HCT116 (cell line): ENCODE measurements around the gene KLF16. TPM values are rescaled to one million over a fixed set of nuclear protein-coding genes. Genes with fewer than 3 reads are reported as not detected.

ENCODE experiments used
- ATAC-seq: fragments of 200-7000 bp; cut with Tn5 transposase; 2 replicates; pipeline ENCODE4 v1.9.1; 2020; ENCODE audit warnings: mild to moderate bottlenecking, moderate library complexity
- BruUV-seq: library from RNA; stranded (reverse); fragments of 400-500 nt; replicated peaks from 2 replicates; lab custom pipeline; 2021; lab: Mats Ljungman, UMichigan
- CTCF ChIA-PET: fragments of 300-600 bp; sonication (Branson Sonifier 250); formaldehyde crosslinking; loops from one replicate; lab custom pipeline; 2021; ENCODE audit warnings: antibody characterized with exemption; lab: Charles Lee
- POLR2A ChIA-PET: fragments of 300-600, 350-600 bp; sonication (Branson Sonifier 250); formaldehyde crosslinking; loops from one replicate; lab custom pipeline; 2021; ENCODE audit warnings: antibody characterized with exemption; lab: Charles Lee
- RAD21 ChIA-PET, 2 experiments: fragments of 300-600 bp; sonication (Branson Sonifier 250); formaldehyde crosslinking; loops; one replicate each; lab custom pipeline; 2023; ENCODE audit warnings: low total read pairs in 2 of 2; ENCODE audit not compliant: uncharacterized antibody in 2 of 2, unreplicated experiment in 2 of 2, low non-redundant PET in 1 of 2; lab: Charles Lee
- DNase-seq: peaks from one replicate; pipeline ENCODE4 v3.0.0-alpha.2; 2010; ENCODE audit warnings: low read depth, low spot score
- H2AFZ ChIP-seq: fragments of 200-600 bp; shearing (Covaris generic), sonication (generic); 2 replicates; pipeline ENCODE4 v1.6.1; 2017; ENCODE audit warnings: low read depth, mixed run types, mixed read lengths, antibody characterized with exemption, low read length; ENCODE audit not compliant: poor library complexity, severe bottlenecking
- H3K27ac ChIP-seq: 2 replicates; pipeline ENCODE4 v1.5.1; 2012; ENCODE audit warnings: low read depth, low read length
- H3K27me3 ChIP-seq: fragments of 200-600 bp; sonication (generic); 2 replicates; pipeline ENCODE4 v1.6.1; 2016; ENCODE audit warnings: mixed run types, low read length, mixed read lengths; ENCODE audit not compliant: insufficient read depth
- H3K36me3 ChIP-seq, 2 experiments: fragments of 200-500 bp in 1 of 2; fragments of 200-600 bp in 1 of 2; sonication (Bioruptor generic) in 1 of 2; sonication (generic) in 1 of 2; 2 replicates each; pipeline versions ENCODE4 v1.5.1 to v1.6.1; 2014 to 2016; ENCODE audit warnings: low read length in 2 of 2, inconsistent platforms in 1 of 2, mixed read lengths in 1 of 2, mixed run types in 1 of 2; ENCODE audit not compliant: insufficient read depth in 2 of 2, control insufficient read depth in 1 of 2
- H3K4me1 ChIP-seq, 2 experiments: fragments of 200-600 bp in 1 of 2; sonication (generic) in 1 of 2; 2 replicates each; pipeline versions ENCODE4 v1.5.1 to v1.6.1; 2012 to 2017; ENCODE audit warnings: low read length in 2 of 2, inconsistent platforms in 1 of 2, mild to moderate bottlenecking in 1 of 2, mixed read lengths in 1 of 2, mixed run types in 1 of 2, moderate library complexity in 1 of 2; ENCODE audit not compliant: insufficient read depth in 2 of 2, control insufficient read depth in 1 of 2
- H3K4me2 ChIP-seq: fragments of 200-600 bp; sonication (generic); 2 replicates; pipeline ENCODE4 v1.6.1; 2017; ENCODE audit warnings: mixed run types, low read length, mixed read lengths
- H3K4me3 ChIP-seq, 2 experiments: fragments of 200-600 bp in 1 of 2; sonication (generic) in 1 of 2; replicated peaks in 1 of 2; 2 replicates each; pipeline ENCODE4 v1.5.1; 2011 to 2016; ENCODE audit warnings: low read length in 2 of 2, control low read depth in 1 of 2, low read depth in 1 of 2, mild to moderate bottlenecking in 1 of 2, mixed read lengths in 1 of 2, mixed run types in 1 of 2
- H3K79me2 ChIP-seq: fragments of 200-600 bp; sonication (generic); 2 replicates; pipeline ENCODE4 v1.6.1; 2017; ENCODE audit warnings: mild to moderate bottlenecking, mixed run types, low read length, moderate library complexity, mixed read lengths; ENCODE audit not compliant: insufficient read depth
- H3K9ac ChIP-seq: fragments of 200-600 bp; sonication (generic); 2 replicates; pipeline ENCODE4 v1.6.1; 2016; ENCODE audit warnings: low read length, mixed read lengths
- H3K9me2 ChIP-seq: fragments of 200-600 bp; sonication (generic), shearing (Covaris generic); 2 replicates; pipeline ENCODE4 v1.6.1; 2017; ENCODE audit warnings: mixed run types, mild to moderate bottlenecking, moderate library complexity; ENCODE audit not compliant: insufficient read depth
- H3K9me3 ChIP-seq, 2 experiments: fragments of 200-500 bp in 1 of 2; fragments of 200-600 bp in 1 of 2; sonication (Bioruptor generic) in 1 of 2; sonication (generic) in 1 of 2; 2 replicates each; pipeline ENCODE4 v1.6.1; 2014 to 2017; ENCODE audit warnings: low read length in 2 of 2, mixed read lengths in 2 of 2, inconsistent platforms in 1 of 2, low read depth in 1 of 2, mild to moderate bottlenecking in 1 of 2, mixed run types in 1 of 2, moderate library complexity in 1 of 2; ENCODE audit not compliant: control insufficient read depth in 1 of 2, insufficient read depth in 1 of 2
- H4K20me1 ChIP-seq: fragments of 200-600 bp; sonication (generic), shearing (Covaris generic); 2 replicates; pipeline ENCODE4 v1.6.1; 2017; ENCODE audit warnings: mixed run types, mild to moderate bottlenecking, moderate library complexity; ENCODE audit not compliant: insufficient read depth
- CBX3 ChIP-seq: IDR thresholded peaks from 2 replicates; pipeline ENCODE4 v1.6.1; 2012; ENCODE audit warnings: low read depth
- EGR1 ChIP-seq: IDR thresholded peaks from 2 replicates; pipeline ENCODE4 v1.6.1; 2012; ENCODE audit warnings: low read depth
- ELF1 ChIP-seq: IDR thresholded peaks from 2 replicates; pipeline ENCODE4 v1.6.1; 2012; ENCODE audit warnings: low read depth, borderline replicate concordance
- EZH2phosphoT487 ChIP-seq: fragments of 200-600 bp; IDR thresholded peaks from 2 replicates; pipeline ENCODE4 v1.6.1; 2018; ENCODE audit warnings: antibody characterized with exemption, borderline replicate concordance
- FOSL1 ChIP-seq: IDR thresholded peaks from 2 replicates; pipeline ENCODE4 v1.6.1; 2012; ENCODE audit warnings: low read depth
- MAX ChIP-seq: IDR thresholded peaks from 2 replicates; pipeline ENCODE4 v1.6.1; 2012
- POLR2A ChIP-seq: IDR thresholded peaks from 2 replicates; pipeline ENCODE4 v1.7.0; 2011; ENCODE audit warnings: borderline replicate concordance; ENCODE audit not compliant: insufficient read depth, insufficient read length; ENCODE audit errors: extremely low read depth
- POLR2AphosphoS5 ChIP-seq: IDR thresholded peaks from 2 replicates; pipeline ENCODE4 v1.6.1; 2011; ENCODE audit warnings: mild to moderate bottlenecking, low read depth, low read length, moderate library complexity
- RAD21 ChIP-seq: IDR thresholded peaks from 2 replicates; pipeline ENCODE4 v1.6.1; 2012; ENCODE audit warnings: low read depth, mild to moderate bottlenecking
- REST ChIP-seq: IDR thresholded peaks from 2 replicates; pipeline ENCODE4 v1.6.1; 2012; ENCODE audit warnings: low read depth
- SIN3A ChIP-seq: IDR thresholded peaks from 2 replicates; pipeline ENCODE4 v1.6.1; 2012; ENCODE audit warnings: low read depth
- SP1 ChIP-seq: IDR thresholded peaks from 2 replicates; pipeline ENCODE4 v1.6.1; 2012; ENCODE audit warnings: low read depth
- SRF ChIP-seq: IDR thresholded peaks from 2 replicates; pipeline ENCODE4 v1.6.1; 2012; ENCODE audit warnings: low read depth
- ZFX ChIP-seq: fragments of 450-650 bp; IDR thresholded peaks from 2 replicates; pipeline ENCODE4 v1.6.1; 2017
- intact Hi-C: fragments of 100-400 bp; cut with micrococcal nuclease; formaldehyde crosslinking; loops from 2 replicates; pipeline ENCODE4 v1.10.0; 2022
- total RNA-seq: library from RNA; stranded (reverse); gene quantifications from one replicate; pipeline ENCODE4 v1.2.1, GENCODE V29; 2021; ENCODE audit not compliant: unreplicated experiment
- TF ChIP-seq, protein P1 (sequence below), 3 experiments: fragments of 200-600 bp in 1 of 3; sonication (generic) in 1 of 3; IDR thresholded peaks in 2 of 3; conservative IDR thresholded peaks in 1 of 3; 2 replicates each; pipeline ENCODE4 v1.5.1; 2012 to 2017; ENCODE audit warnings: low read depth in 2 of 3, low read length in 2 of 3, antibody characterized with exemption in 1 of 3, borderline replicate concordance in 1 of 3, control low read depth in 1 of 3, mild to moderate bottlenecking in 1 of 3, mixed read lengths in 1 of 3, mixed run types in 1 of 3, moderate library complexity in 1 of 3; ENCODE audit not compliant: insufficient read depth in 1 of 3

KLF16 gene
- total RNA-seq, 1 experiment from 2014 or later, result 64.3 TPM

- Histone ChIP-seq H3K36me3 (peaks cover 6 to 12% of the 10 kb centered on the region in 2 experiments; a peak in 3 of 4 replicates), H2AFZ (no peak overlapping the region), H3K79me2 (peaks cover 22% of the 10 kb centered on the region), H3K4me2 (no peak overlapping the region), H3K9me2 (no peaks in the 10 kb centered on the region), H3K9ac (no peak overlapping the region), H3K27ac (no peak overlapping the region; the same call in 1 of the 2 replicates), H3K27me3 (no peaks in the 10 kb centered on the region), H3K9me3 (no peaks in the 10 kb centered on the region), H3K4me3 (no peak overlapping the region), H4K20me1 (no peaks in the 10 kb centered on the region), H3K4me1 (peaks cover 4 to 7% of the 10 kb centered on the region in 2 experiments; a peak in 3 of 4 replicates)
- ChIA-PET CTCF (interaction anchor here (0.6 to 2.3 kb wide), 23 partner anchors 9 to 381 kb away, joined by 3 to 33 read pairs (median 4); partner anchors contain the start of gene MBD3), POLR2A (interaction anchor here (0.8 kb wide), 1 partner anchor 230 kb away, joined by 15 read pairs; no protein-coding TSS in a partner anchor), RAD21 (interaction anchor here (0.6 to 1.1 kb wide), 6 partner anchors 58 to 333 kb away, joined by 3 to 6 read pairs (median 5); no protein-coding TSS in a partner anchor)
- TF ChIP-seq, protein P1, sequence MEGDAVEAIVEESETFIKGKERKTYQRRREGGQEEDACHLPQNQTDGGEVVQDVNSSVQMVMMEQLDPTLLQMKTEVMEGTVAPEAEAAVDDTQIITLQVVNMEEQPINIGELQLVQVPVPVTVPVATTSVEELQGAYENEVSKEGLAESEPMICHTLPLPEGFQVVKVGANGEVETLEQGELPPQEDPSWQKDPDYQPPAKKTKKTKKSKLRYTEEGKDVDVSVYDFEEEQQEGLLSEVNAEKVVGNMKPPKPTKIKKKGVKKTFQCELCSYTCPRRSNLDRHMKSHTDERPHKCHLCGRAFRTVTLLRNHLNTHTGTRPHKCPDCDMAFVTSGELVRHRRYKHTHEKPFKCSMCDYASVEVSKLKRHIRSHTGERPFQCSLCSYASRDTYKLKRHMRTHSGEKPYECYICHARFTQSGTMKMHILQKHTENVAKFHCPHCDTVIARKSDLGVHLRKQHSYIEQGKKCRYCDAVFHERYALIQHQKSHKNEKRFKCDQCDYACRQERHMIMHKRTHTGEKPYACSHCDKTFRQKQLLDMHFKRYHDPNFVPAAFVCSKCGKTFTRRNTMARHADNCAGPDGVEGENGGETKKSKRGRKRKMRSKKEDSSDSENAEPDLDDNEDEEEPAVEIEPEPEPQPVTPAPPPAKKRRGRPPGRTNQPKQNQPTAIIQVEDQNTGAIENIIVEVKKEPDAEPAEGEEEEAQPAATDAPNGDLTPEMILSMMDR (IDR thresholded peaks at IDR 0.05 in 2 of 3, conservative IDR thresholded peaks at IDR 0.05 in 1 of 3; ENCODE audit: borderline replicate concordance in 1 of 3, insufficient read depth in 1 of 3, low read depth in 2 of 3, low read length in 2 of 3), result peak; percentile 66 to 96 (median 92); a peak in 5 of 6 replicates
- TF ChIP-seq ELF1 (no peak), SIN3A (no peak), RAD21 (peak; percentile 79), EGR1 (no peak)
- BruUV-seq, result no TSS peak
- ATAC-seq (peak; percentile 89), DNase-seq (no peak)
- intact Hi-C loops, result no loop called here
These were observed 37.3 kb downstream of the KLF16 start for GRCh38 chr19:1825909-1826556.

- no peaks in the 10 kb centered on the region for H3K9me3 ChIP-seq
- no peaks in the 10 kb centered on the region for H3K27me3 ChIP-seq
- no peak overlapping the region for H3K4me3 ChIP-seq
- no peak for ATAC-seq
- H3K9me2 ChIP-seq, result no peaks in the 10 kb centered on the region
- intact Hi-C loops, result no loop called here
- no peak overlapping the region for H3K4me2 ChIP-seq
- BruUV-seq, result TSS peak; percentile 30
- peaks cover 6 to 13% of the 10 kb centered on the region in 2 experiments for H3K36me3 ChIP-seq
- CTCF ChIA-PET, result no interaction called here
- peak overlapping the region; percentile 22; the same call in 1 of the 2 replicates for H3K27ac ChIP-seq
- no peak overlapping the region for H3K9ac ChIP-seq
- RAD21 ChIA-PET, result no interaction called here
- DNase-seq, result no peak
- no peak overlapping the region for H2AFZ ChIP-seq
- H4K20me1 ChIP-seq, result no peaks in the 10 kb centered on the region
- peaks cover 4 to 7% of the 10 kb centered on the region in 2 experiments; a peak in 3 of 4 replicates for H3K4me1 ChIP-seq
- POLR2A ChIA-PET, result no interaction called here
- peaks cover 7% of the 10 kb centered on the region; the same call in 1 of the 2 replicates for H3K79me2 ChIP-seq
- no peak for TF ChIP-seq POLR2AphosphoS5
- no peak for TF ChIP-seq ZFX
- no peak for TF ChIP-seq FOSL1
- TF ChIP-seq CBX3, result no peak
- no peak for TF ChIP-seq RAD21
- TF ChIP-seq EZH2phosphoT487, result no peak
- TF ChIP-seq REST, result no peak
- TF ChIP-seq SRF, result no peak
- TF ChIP-seq EGR1, result no peak
- TF ChIP-seq MAX, result no peak
- no peak for TF ChIP-seq SP1
- no peak for TF ChIP-seq POLR2A
These were observed 39.1 kb downstream of the KLF16 start for GRCh38 chr19:1824252-1824622.
